Measurements from ENCODE around the gene DEPP1.

- TF ChIP-seq CTCF (IDR thresholded peaks at IDR 0.05) (no peak), POLR2A (IDR thresholded peaks at IDR 0.05) (no peak)
Observed at GRCh38 chr10:45023426-45023825, 44.8 kb upstream of the DEPP1 start.
